ENCODE results near the gene CNTN5. TPM values are rescaled to one million over a fixed set of nuclear protein-coding genes. Genes with fewer than 3 reads are reported as not detected.

The CNTN5 gene
- total RNA-seq, 2 donors from 2014 or later: not detected

- H3K9me3 ChIP-seq (ENCODE audit: control insufficient read depth, low read length, poor library complexity, severe bottlenecking): no peaks in the 10 kb centered on the region
- H3K4me1 Mint-ChIP-seq: no peaks in the 10 kb centered on the region
- H3K27me3 Mint-ChIP-seq: no peaks in the 10 kb centered on the region
- no peaks in the 10 kb centered on the region for H3K36me3 Mint-ChIP-seq (ENCODE audit: low read depth)
- H3K4me3 Mint-ChIP-seq: no peak overlapping the region
- no peak for DNase-seq
- H3K27ac Mint-ChIP-seq: no peak overlapping the region
- no peak for ATAC-seq
Measured at GRCh38 chr11:99535406-99535805, 514.7 kb downstream of the CNTN5 start.

DNA sequence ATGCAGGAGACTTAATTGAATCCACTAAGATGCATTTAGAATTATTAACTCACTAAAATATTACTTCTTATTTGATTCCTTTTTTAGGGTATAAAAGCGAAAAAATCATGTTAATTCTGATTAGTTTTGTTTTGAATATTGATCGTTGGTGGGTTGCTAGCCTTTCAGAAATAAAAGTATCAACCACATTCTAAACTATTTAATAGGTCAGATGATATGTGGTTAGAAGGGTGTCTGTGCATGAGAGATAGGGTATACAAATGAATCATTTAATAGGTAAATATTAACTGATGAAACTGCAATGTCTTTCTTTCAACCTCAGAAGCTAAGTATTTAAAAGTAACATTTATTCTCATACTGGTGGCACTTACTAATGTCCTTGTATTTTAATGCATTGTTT is 515.1 kb downstream of the CNTN5 start:
- H3K9me3 ChIP-seq (ENCODE audit: control insufficient read depth, low read length, poor library complexity, severe bottlenecking): no peaks in the 10 kb centered on the region
- no peak for ATAC-seq
- H3K4me3 Mint-ChIP-seq: no peak overlapping the region
- no peaks in the 10 kb centered on the region for H3K4me1 Mint-ChIP-seq
- no peaks in the 10 kb centered on the region for H3K27me3 Mint-ChIP-seq
- H3K27ac Mint-ChIP-seq: no peak overlapping the region
- H3K36me3 Mint-ChIP-seq (ENCODE audit: low read depth): no peaks in the 10 kb centered on the region
- no peak for DNase-seq

- no peaks in the 10 kb centered on the region for H3K27me3 Mint-ChIP-seq
- H3K9me3 ChIP-seq (ENCODE audit: control insufficient read depth, low read length, poor library complexity, severe bottlenecking): peaks cover 3% of the 10 kb centered on the region
- H3K4me1 Mint-ChIP-seq: no peaks in the 10 kb centered on the region
- no peak overlapping the region for H3K27ac Mint-ChIP-seq
- no peaks in the 10 kb centered on the region for H3K36me3 Mint-ChIP-seq (ENCODE audit: low read depth)
- DNase-seq (no peak), ATAC-seq (no peak)
- H3K4me3 Mint-ChIP-seq: no peak overlapping the region
Measured at GRCh38 chr11:99537681-99538080, 516.9 kb downstream of the CNTN5 start.

DNA sequence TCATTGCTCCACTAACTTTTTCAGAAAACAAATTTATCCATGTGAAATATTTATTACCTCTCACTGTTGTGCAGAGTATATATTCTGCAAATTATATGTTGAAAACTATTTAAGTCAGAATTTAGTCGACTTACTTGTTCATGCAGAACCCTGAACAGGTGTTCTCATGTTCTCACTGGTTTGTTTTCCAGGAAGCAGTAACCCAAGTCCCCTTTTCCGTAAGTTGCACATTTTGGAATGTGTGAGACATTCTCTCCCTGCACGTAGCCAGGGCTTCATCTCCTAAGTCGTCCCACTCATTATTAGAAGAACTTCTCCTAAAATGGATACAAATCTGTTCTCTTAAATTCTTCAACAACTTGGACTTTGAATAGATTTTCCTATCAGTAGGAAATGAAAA is 524.9 kb downstream of the CNTN5 start:
- Mint-ChIP-seq H3K27me3 (no peaks in the 10 kb centered on the region), H3K27ac (no peak overlapping the region), H3K36me3 (ENCODE audit: low read depth) (no peaks in the 10 kb centered on the region), H3K4me1 (no peaks in the 10 kb centered on the region), H3K4me3 (no peak overlapping the region)
- DNase-seq (no peak), ATAC-seq (no peak)
- peaks cover 3% of the 10 kb centered on the region for H3K9me3 ChIP-seq (ENCODE audit: control insufficient read depth, low read length, poor library complexity, severe bottlenecking)

- no peaks in the 10 kb centered on the region for H3K9me3 ChIP-seq (ENCODE audit: control insufficient read depth, low read length, poor library complexity, severe bottlenecking)
- no peak overlapping the region for H3K4me3 Mint-ChIP-seq
- ATAC-seq (no peak), DNase-seq (no peak)
- H3K27me3 Mint-ChIP-seq: no peaks in the 10 kb centered on the region
- no peaks in the 10 kb centered on the region for H3K4me1 Mint-ChIP-seq
- no peak overlapping the region for H3K27ac Mint-ChIP-seq
- H3K36me3 Mint-ChIP-seq (ENCODE audit: low read depth): no peaks in the 10 kb centered on the region
Measured at GRCh38 chr11:99548264-99548663, 527.5 kb downstream of the CNTN5 start.

DNA sequence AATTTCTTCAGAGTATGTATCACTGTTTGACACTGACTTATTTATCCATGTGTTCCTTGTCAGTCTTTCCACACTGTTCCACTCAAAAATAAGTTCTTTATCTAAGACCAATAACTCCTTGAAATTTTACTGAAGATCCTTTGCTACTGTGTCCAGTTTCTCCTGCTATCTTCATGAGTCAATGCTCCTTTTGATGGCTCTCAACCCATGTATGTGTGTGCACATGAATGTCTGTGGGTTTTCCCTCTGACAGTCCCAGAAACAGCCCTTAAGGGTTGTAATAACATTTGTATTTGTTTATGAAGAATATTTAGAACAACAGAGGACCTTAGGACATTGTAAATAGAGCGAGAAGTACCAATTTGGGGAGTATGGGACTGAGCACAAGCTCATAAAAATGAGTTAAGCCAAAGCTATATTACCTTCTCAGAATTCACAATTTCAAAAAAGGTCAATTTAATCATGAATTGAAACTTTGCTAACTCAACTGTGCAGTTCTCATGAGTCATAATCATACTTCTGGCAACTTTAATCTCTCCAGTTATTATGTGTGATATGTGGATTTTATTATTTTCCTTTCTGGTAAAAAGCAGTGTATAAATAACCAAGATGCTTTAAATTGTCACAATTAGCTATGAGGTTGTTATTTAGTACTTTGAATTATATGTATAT is 533.6 kb downstream of the CNTN5 start:
- Mint-ChIP-seq H3K4me1 (no peaks in the 10 kb centered on the region), H3K27me3 (no peaks in the 10 kb centered on the region), H3K27ac (no peak overlapping the region), H3K4me3 (no peak overlapping the region), H3K36me3 (ENCODE audit: low read depth) (no peaks in the 10 kb centered on the region)
- no peaks in the 10 kb centered on the region for H3K9me3 ChIP-seq (ENCODE audit: control insufficient read depth, low read length, poor library complexity, severe bottlenecking)
- DNase-seq (no peak), ATAC-seq (no peak)

GRCh38 chr11:99555486-99555885 is 534.7 kb downstream of the CNTN5 start:
- H3K4me3 Mint-ChIP-seq: no peak overlapping the region
- DNase-seq (no peak), ATAC-seq (no peak)
- no peak overlapping the region for H3K27ac Mint-ChIP-seq
- H3K36me3 Mint-ChIP-seq (ENCODE audit: low read depth): no peaks in the 10 kb centered on the region
- H3K4me1 Mint-ChIP-seq: no peaks in the 10 kb centered on the region
- H3K9me3 ChIP-seq (ENCODE audit: control insufficient read depth, low read length, poor library complexity, severe bottlenecking): no peaks in the 10 kb centered on the region
- H3K27me3 Mint-ChIP-seq: no peaks in the 10 kb centered on the region

DNA sequence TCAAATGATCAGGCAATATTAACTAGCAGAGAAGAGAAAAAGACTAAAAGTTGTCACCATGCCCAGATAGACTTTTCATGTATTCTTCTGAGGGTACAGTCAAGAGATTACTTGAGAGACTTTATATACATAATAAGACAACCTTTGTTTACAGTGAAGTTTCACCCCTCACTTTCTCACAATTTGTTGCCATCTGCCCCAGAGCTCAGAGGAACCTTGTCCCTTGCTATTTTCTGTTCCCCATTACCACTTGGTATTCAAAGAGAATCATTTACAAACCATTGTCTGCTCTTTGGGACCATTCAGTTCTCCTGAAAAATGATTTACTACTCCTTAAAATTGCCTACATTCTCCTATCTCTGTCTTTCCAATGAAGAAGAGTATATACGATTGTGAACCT is 544.6 kb downstream of the CNTN5 start:
- DNase-seq: no peak
- ATAC-seq: no peak
- Mint-ChIP-seq H3K4me3 (no peak overlapping the region), H3K36me3 (ENCODE audit: low read depth) (no peaks in the 10 kb centered on the region), H3K27ac (no peak overlapping the region), H3K4me1 (no peaks in the 10 kb centered on the region), H3K27me3 (no peaks in the 10 kb centered on the region)
- peaks cover 4% of the 10 kb centered on the region for H3K9me3 ChIP-seq (ENCODE audit: control insufficient read depth, low read length, poor library complexity, severe bottlenecking)

- no peaks in the 10 kb centered on the region for H3K36me3 Mint-ChIP-seq (ENCODE audit: low read depth)
- H3K4me1 Mint-ChIP-seq: no peaks in the 10 kb centered on the region
- H3K27ac Mint-ChIP-seq: no peak overlapping the region
Measured at GRCh38 chr11:99567334-99567956, 546.7 kb downstream of the CNTN5 start.

DNA sequence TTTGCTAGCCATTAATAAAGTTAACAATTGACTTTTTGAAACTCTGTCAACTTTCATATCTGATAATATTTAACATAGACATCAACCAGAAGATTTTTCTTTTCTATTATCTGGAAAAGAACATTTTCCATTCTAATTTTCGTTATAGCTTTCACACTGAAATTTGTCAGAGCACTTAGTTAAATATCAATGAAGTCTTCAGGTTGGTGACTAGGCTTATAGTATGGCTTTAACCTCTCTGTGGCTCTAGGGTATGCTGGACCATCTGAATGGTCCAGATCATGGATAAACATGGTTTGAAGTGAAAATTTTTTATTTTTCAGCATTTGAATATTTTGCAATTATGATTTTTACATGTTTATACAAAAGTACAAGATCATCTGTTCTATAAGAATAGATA is 548.1 kb downstream of the CNTN5 start:
- DNase-seq (no peak), ATAC-seq (no peak)
- H3K9me3 ChIP-seq (ENCODE audit: control insufficient read depth, low read length, poor library complexity, severe bottlenecking): no peaks in the 10 kb centered on the region
- Mint-ChIP-seq H3K27me3 (no peaks in the 10 kb centered on the region), H3K36me3 (ENCODE audit: low read depth) (no peaks in the 10 kb centered on the region), H3K4me3 (no peak overlapping the region), H3K27ac (no peak overlapping the region), H3K4me1 (no peaks in the 10 kb centered on the region)

More at GRCh38 chr11:99567334-99567956, 546.7 kb downstream of the CNTN5 start:
- H3K9me3 ChIP-seq (ENCODE audit: control insufficient read depth, low read length, poor library complexity, severe bottlenecking): no peaks in the 10 kb centered on the region
- Mint-ChIP-seq H3K4me3 (no peak overlapping the region), H3K27me3 (no peaks in the 10 kb centered on the region)
- ATAC-seq (no peak), DNase-seq (no peak)

DNA sequence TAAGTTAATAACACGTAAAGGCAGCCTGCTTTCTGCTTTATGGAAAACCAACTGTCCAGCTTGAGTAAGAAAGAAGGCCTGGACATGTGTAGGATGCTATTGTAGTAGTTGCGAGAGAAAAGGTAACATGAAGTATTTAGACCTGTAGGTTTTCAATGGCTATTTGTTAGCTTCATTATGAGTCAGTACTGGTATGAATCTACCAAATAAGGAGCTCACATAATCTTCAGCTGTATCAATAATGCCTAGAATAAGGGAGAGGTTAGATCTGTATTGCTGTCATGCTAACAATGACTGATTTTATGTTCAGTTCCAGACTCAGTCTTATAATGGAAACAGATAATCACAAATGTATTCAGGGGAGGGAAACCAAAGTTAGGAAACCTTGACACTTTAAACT is 550.3 kb downstream of the CNTN5 start:
- Mint-ChIP-seq H3K4me1 (no peaks in the 10 kb centered on the region), H3K4me3 (no peak overlapping the region), H3K27me3 (no peaks in the 10 kb centered on the region), H3K36me3 (ENCODE audit: low read depth) (no peaks in the 10 kb centered on the region), H3K27ac (no peak overlapping the region)
- no peak for ATAC-seq
- H3K9me3 ChIP-seq (ENCODE audit: control insufficient read depth, low read length, poor library complexity, severe bottlenecking): no peaks in the 10 kb centered on the region
- no peak for DNase-seq

DNA sequence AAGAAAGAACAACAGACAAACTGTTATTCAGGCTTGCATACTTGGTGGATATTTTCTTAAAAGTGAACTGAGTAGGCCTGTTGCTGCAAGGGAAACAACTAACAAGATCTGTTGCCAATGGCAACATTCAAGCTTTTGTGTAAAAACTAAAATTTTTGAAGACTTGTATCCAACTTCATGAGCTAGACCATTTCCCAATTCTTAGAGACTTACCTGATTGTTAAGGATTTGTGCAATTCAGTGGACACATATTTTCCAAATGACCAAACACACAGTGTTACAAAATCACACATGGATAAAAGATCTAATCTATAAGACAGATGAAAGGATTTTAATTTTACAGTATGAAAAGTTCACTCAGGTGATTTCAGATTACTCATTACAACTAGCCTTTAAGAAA is 564.1 kb downstream of the CNTN5 start:
- H3K36me3 Mint-ChIP-seq (ENCODE audit: low read depth): no peaks in the 10 kb centered on the region
- ATAC-seq (no peak), DNase-seq (no peak)
- no peaks in the 10 kb centered on the region for H3K27me3 Mint-ChIP-seq
- H3K9me3 ChIP-seq (ENCODE audit: control insufficient read depth, low read length, poor library complexity, severe bottlenecking): no peaks in the 10 kb centered on the region
- no peaks in the 10 kb centered on the region for H3K4me1 Mint-ChIP-seq
- H3K27ac Mint-ChIP-seq: no peak overlapping the region
- no peak overlapping the region for H3K4me3 Mint-ChIP-seq

DNA sequence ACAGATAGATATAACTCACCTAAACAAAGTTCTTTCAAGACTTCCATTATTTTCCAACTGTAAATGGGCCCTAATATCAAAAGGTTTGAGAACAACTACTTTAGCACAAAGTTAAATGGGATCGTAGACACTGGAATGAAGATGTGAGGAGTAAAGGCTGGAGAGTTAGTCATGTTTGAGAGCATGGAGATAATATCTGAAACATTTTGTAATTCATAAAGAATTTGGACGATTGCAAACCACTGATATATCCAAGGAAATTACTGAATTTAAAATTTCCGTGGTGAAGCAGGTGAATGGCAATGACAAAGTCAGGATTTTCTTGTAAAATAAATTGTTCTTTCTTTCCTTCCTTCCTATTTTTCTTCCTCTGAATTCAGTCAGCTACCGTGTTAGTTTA is 564.9 kb downstream of the CNTN5 start:
- no peak for DNase-seq
- no peaks in the 10 kb centered on the region for H3K36me3 Mint-ChIP-seq (ENCODE audit: low read depth)

GRCh38 chr11:99589771-99590170 is 569.0 kb downstream of the CNTN5 start:
- ATAC-seq (no peak), DNase-seq (no peak)
- H3K9me3 ChIP-seq (ENCODE audit: control insufficient read depth, low read length, poor library complexity, severe bottlenecking): no peaks in the 10 kb centered on the region
- H3K36me3 Mint-ChIP-seq (ENCODE audit: low read depth): no peaks in the 10 kb centered on the region
- H3K4me1 Mint-ChIP-seq: no peaks in the 10 kb centered on the region
- H3K4me3 Mint-ChIP-seq: no peak overlapping the region
- H3K27me3 Mint-ChIP-seq: no peaks in the 10 kb centered on the region
- H3K27ac Mint-ChIP-seq: no peak overlapping the region

More for the DNA sequence above, 564.9 kb downstream of the CNTN5 start:
- no peak for ATAC-seq
- Mint-ChIP-seq H3K4me1 (no peaks in the 10 kb centered on the region), H3K27me3 (no peaks in the 10 kb centered on the region), H3K4me3 (no peak overlapping the region), H3K27ac (no peak overlapping the region)
- H3K9me3 ChIP-seq (ENCODE audit: control insufficient read depth, low read length, poor library complexity, severe bottlenecking): no peaks in the 10 kb centered on the region
